ENCODE results near the gene CUEDC1. TPM values are rescaled to one million over a fixed set of nuclear protein-coding genes. Genes with fewer than 3 reads are reported as not detected.
"Not testable (repeated sequence)": the region's sequence is repeated elsewhere in the genome, so short reads cannot be mapped to it uniquely, and the experiment has no call there.

CUEDC1 gene
- total RNA-seq, 1 experiment from 2014 or later, result 12.2 TPM

DNA sequence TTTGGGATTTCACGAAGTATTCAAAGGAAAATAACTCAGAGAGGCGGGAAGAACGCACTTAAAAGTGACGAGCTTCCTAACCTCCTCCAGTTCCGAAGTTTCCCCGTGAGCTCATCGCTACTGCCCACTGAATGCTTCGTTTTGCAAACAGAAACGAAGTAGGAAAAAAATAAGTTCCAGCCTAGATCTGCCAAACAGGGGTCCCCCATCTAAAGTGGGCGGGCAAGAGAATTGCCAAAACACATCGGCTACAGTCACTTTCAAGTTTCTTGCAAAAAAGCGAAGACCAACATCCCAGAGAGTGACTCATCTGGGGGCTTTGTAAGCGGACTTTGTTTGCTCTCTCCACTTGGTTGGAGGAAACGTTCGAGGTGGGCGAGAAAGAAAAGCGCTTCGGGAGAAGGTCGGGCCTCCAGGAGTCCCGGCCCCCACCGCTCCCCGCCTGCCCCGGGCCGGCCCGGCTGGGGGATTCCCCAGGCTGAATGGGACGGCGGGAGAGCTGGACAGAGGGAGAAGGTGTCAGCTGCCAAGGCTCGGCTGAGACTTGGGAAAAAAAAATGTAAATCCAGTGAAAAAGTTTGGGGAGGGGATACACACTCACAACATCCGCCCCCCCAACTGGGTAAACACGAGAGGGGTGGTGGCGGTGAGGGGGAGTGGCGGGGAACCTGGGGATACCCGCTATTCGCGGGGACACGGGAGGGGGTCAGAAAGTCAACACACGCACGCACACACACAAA is 31.8 kb upstream of the CUEDC1 start:
- no peak for DNase-seq (ENCODE audit: extremely low read depth, low read depth)

- DNase-seq (ENCODE audit: extremely low read depth, low read depth), result no peak
Measured at GRCh38 chr17:57985675-57985974, 30.4 kb upstream of the CUEDC1 start.

DNA sequence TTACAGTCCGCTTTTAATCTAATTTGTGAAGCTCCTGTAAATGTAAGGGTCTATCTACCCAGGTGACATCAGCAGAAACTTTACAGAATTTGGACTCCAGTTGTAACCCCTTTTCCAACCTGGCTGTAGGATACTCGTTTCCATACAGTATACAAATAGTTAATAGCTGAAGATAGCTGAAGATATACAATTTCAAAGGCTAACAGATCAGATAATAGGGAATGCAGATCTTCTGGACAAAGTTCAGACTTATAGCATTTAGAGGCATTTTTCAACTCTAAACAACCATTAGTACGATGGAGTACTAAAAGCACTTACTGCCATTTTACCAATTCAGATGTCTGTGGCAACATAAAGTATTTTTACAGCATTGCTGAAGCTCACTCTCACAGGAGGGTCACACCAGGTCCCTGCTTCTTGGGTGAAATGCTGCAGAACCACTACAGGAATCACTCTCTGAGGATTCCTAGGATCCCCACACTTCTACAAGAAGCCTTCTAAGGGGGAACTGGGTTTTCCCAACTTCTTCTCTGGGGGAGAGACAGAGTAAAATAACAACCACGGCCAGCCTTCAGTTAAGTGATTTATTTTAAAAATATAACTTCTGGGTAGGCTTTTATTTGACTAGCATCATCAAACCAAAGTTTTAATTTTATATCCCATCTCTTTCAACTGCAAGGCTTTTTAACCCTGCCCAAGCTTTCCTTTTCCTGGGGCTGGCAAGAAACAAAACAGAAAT is 29.9 kb upstream of the CUEDC1 start:
- no peak for DNase-seq (ENCODE audit: extremely low read depth, low read depth)

DNA sequence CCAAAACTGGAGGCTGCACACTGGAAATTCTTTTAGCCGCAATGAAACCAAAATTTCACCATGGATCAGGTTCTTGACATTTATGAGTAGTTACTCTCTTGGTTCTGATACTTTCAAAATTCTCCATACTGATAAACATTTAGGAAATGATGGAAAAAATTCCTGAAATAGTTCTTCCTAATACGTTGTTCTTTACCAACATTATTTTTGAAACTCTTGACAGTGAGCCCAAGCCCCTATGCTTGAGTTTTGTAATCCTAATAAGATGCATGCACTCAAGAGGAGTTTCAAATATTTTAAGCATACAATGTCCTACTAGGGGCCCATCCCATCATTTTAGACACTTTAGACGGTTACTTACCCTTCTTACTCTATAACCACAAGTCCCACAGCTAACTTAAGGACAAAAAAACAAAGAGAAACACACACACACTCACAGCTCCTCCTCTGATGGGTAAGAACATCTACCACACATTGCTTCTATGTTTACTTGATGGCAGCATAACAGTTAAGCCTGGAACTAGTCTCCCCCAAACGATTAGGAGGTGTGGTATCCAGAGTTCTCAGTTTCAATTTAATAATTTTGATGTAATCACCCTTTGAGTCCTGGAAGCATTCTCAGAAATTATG is 29.2 kb upstream of the CUEDC1 start:
- DNase-seq (ENCODE audit: extremely low read depth, low read depth), result no peak

DNA sequence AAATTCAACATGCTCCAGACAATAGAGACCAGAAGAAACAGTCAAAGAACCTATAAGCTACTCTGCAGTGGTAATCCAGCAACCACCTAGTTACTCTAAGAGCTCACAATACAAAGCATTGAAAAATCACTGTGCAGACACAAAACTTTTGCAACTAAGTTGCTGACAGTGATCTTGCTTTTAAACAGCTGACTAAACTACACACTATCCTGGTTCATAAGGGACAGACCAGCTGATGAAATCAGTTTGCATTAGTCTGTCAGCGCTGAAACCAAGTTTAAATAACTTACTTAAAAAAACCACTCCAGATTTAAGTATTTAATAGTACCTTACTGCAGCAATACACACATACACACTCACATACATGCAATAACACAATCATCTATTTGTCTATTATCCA is 28.2 kb upstream of the CUEDC1 start:
- DNase-seq (ENCODE audit: extremely low read depth, low read depth), result no peak

DNA sequence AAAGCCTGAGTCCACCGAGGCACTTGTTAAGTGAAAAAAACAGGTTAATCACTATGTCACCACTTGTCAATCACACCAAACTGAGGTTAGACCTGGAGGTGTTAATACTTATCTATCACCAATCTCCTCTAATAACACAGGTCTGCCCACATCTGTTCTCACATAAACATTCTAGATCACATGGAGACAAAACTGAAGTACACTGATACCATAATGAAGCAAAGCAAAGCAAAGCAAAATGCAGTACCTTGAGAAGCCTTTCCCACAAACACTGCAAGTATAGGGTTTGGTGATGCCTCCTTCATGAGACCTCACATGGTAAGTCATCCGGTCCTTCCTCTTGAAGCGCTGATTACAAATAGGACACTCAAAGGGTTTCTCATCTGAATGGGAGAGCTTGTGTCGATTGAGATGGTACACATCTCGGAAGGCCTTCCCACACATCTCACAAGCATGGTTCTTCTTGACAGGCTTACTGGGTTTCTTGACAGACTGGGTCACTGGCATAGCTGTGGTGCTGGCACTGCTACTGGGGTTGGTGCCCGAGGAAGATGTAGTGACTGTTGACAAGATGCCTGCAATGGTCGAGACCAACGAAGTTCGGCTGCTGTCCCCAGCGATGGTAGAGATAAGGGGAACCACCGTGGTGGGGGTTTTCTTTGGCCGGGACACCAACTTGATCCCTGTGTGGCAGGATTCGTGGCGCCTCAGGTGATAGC is 27.4 kb upstream of the CUEDC1 start:
- DNase-seq (ENCODE audit: extremely low read depth, low read depth), result no peak

DNA sequence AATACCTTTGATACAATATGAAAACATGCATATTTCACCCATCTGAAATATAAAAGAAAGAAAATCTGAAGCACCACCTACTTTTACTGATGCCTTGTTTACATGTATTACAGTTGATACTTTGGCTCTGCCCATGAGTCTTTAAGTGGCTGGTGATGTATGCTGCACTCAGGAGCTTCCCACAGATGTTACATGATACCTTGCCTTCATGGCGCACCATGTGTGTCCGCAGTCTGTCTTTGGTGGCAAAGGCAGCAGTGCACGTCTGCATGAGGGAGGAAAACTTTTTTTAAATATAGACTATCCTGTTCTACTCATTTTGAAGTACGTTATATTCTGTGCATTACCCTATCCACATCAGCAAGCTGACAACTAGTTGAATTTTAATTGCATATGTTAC is 25.3 kb upstream of the CUEDC1 start:
- DNase-seq (ENCODE audit: extremely low read depth, low read depth), result no peak

DNA sequence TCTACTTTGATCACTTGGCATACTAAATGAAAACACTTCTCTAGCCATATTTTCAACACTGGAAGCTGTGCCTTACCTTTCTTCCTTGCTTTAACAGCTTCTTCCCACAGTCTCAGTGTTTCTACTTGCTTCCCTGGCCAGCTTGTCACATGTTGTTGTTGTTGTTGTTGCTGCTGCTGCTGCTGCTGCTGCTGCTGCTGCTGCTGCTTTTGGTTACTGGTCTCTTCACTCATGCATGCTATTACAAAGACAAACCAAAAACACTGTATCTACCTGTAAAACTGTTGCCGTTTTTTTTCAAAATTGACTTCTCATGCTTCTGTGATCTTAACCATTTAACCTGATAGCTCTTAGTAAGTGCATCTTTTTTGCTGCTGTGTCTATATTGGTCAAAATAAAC is 23.9 kb upstream of the CUEDC1 start:
- no peak for DNase-seq (ENCODE audit: extremely low read depth, low read depth)

GRCh38 chr17:57976594-57976993 is 21.4 kb upstream of the CUEDC1 start:
- DNase-seq (ENCODE audit: extremely low read depth, low read depth), result no peak

DNA sequence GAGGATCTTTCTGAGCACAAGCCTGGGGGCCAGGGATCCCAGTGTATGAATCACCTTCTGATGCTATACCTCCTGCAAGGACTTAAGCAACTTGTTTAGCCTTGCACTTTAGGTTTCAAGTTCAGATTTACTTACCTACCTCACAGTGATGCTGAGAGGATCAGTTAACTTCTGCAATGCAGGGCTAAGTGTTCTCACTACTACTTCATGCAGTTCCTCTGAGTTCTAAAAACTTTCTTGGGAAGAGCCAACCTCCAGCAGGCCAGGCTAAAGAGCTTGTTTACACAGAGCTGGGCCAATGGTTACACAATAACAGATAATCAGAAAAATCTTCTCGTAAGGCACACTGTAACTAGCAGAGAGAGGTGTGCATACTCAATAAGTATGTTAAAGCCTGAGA is 19.8 kb upstream of the CUEDC1 start:
- no peak for DNase-seq (ENCODE audit: extremely low read depth, low read depth)

DNA sequence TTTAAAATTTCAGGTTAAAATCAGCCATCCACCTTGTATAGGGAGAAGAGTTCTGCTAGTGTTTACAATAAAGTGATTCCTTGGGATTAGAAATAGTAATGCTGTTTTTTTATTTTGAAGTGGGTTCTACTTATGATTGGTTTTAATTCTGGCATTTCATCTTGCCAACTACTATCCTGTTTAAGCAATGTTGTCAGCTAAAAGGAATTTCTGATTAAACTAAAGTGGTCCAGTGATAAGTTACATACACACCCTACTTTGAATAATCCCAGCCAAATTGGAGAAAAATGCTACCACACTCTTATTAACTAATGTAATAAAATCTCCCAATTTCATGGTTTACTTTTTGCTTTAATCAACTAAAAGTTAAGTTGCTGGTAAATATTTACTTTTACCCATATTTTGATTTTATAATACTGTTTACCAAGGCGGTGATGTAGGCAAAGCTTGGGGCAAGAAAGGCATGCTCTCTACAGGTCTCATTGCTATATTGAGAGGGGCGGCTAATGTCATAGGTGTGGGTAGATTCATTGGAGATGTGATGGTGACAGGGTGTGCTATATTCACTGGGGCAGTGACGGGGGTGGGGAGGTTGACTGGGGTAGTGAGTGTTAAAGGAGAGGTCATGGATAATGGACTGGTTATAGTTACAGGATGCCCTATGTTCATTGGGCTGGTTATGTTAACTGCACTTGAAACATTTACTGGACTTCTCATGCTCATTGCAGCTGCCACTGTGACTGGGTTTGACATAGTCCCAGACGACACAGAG is 19.0 kb upstream of the CUEDC1 start:
- DNase-seq (ENCODE audit: extremely low read depth, low read depth), result not testable (repeated sequence)

DNA sequence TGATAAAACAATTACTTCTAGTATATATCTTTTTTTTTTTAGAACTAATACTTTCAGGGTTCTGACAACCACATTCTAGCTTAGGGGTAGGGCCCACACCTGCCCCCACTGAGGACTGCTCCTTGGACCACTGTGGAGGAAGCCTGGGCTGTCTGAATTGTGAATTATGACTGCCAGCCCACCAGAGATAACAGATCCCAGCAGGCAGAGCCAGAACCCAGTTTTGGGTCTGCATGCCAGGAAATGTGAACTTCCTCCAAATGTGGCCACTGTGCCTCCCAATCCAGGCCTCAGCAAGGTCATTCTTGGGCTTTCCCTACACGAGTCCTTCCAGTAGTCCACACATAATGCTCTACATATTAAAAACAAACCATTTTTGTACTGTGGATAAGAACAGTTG is 16.9 kb upstream of the CUEDC1 start:
- no peak for DNase-seq (ENCODE audit: extremely low read depth, low read depth)

DNA sequence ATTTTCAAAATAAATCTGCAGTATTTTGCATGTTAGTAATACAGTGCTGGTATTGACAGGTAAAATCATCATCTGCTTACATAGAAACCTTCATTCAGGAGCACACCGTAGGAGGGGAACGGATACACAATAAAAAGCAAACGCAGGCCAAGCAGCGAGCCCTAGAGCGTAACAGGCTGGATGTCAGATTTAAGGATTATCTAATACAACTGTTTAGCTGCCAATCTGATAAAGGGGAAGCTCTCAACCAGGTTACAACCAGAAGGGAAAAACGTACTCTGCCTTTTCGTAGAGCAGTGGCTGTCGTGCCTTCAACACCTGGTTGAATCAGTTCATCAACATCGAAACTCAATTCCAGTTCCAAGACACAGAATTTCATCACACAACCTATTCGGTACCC is 16.4 kb upstream of the CUEDC1 start:
- no peak for DNase-seq (ENCODE audit: extremely low read depth, low read depth)

DNA sequence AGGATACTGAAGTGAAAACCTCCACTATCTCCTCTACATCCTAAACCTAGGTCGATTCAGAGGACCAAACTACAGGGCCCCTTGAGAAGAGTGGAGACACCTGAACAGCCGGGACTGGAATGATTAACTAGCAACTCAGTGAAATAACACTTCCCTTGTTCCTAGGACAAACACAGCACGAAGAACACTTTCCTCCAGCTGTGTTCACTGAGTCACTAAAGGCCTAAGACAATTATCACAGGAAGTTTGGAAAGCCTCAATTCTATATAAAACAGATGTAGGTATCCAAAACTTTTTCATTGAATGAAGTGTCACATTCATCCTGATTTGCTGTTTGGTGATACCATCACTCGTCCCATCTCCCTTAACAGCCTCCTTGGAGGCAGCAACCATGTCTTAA is 15.5 kb upstream of the CUEDC1 start:
- no peak for DNase-seq (ENCODE audit: extremely low read depth, low read depth)

- no peak for DNase-seq (ENCODE audit: extremely low read depth, low read depth)
Measured at GRCh38 chr17:57968456-57968855, 13.2 kb upstream of the CUEDC1 start.

GRCh38 chr17:57966875-57967274 is 11.7 kb upstream of the CUEDC1 start:
- no peak for DNase-seq (ENCODE audit: extremely low read depth, low read depth)

GRCh38 chr17:57966246-57966645 is 11.0 kb upstream of the CUEDC1 start:
- no peak for DNase-seq (ENCODE audit: extremely low read depth, low read depth)

- no peak for DNase-seq (ENCODE audit: extremely low read depth, low read depth)
Measured at GRCh38 chr17:57965521-57966160, 10.4 kb upstream of the CUEDC1 start.

GRCh38 chr17:57963149-57963511 is 7.9 kb upstream of the CUEDC1 start:
- DNase-seq (ENCODE audit: extremely low read depth, low read depth), result no peak

Data from NCI-H460 (cell line).